ENCODE data around the gene E4F1.

E4F1 gene, protein sequence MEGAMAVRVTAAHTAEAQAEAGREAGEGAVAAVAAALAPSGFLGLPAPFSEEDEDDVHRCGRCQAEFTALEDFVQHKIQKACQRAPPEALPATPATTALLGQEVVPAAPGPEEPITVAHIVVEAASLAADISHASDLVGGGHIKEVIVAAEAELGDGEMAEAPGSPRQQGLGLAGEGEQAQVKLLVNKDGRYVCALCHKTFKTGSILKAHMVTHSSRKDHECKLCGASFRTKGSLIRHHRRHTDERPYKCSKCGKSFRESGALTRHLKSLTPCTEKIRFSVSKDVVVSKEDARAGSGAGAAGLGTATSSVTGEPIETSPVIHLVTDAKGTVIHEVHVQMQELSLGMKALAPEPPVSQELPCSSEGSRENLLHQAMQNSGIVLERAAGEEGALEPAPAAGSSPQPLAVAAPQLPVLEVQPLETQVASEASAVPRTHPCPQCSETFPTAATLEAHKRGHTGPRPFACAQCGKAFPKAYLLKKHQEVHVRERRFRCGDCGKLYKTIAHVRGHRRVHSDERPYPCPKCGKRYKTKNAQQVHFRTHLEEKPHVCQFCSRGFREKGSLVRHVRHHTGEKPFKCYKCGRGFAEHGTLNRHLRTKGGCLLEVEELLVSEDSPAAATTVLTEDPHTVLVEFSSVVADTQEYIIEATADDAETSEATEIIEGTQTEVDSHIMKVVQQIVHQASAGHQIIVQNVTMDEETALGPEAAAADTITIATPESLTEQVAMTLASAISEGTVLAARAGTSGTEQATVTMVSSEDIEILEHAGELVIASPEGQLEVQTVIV

DNA sequence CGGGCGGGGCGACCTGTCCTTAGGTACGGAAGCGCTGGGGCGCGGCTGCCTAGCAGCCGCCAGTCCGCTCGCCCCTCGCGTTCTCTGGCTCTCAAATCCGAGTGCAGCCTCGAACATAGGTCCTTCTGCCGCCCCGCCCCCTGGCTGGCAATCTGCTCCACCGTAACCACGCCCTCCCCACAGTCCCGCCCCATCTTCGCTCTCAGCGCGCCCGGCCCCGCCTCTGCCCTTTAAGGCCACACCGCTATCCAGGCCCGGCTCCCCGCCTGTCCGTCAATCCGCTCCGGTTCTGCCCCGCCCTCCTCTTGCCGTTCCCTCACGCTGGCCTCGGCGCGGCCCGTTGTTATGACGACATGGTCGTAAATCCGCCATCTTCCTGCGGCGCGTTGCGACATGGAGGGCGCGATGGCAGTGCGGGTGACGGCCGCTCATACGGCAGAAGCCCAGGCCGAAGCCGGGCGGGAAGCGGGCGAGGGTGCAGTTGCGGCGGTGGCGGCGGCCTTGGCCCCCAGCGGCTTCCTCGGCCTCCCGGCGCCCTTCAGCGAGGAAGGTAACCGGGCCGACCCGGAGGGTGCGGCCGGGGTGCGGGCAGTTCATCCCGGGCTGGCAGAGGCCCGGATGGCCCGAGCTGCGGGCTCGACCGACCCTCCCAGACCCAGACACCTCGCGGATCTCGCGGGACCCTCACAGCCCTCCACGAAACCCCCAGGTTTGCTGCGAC lies at the start of gene E4F1:
Gene E4F1, plus strand, starts transcription at position 371 of the 721 bp plus-strand sequence. Its CDS starts 23 bp downstream, at position 394.
- DNase-seq: peak; percentile 100

DNA sequence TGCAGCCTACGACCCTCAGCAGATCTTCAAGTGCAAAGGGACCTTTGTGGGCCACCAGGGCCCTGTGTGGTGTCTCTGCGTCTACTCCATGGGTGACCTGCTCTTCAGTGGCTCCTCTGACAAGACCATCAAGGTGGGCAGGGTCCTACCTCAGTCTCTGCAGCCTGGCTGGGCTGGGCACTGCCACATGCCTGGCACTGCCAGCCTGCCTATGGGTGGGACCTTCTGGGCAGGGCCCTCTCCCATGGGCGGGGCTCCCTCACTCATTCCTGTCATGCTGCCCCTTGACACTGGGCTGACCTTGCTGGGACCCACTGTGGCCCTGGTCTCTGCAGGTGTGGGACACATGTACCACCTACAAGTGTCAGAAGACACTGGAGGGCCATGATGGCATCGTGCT lies 49.5 kb upstream of the E4F1 start:
- DNase-seq: no peak

DNA sequence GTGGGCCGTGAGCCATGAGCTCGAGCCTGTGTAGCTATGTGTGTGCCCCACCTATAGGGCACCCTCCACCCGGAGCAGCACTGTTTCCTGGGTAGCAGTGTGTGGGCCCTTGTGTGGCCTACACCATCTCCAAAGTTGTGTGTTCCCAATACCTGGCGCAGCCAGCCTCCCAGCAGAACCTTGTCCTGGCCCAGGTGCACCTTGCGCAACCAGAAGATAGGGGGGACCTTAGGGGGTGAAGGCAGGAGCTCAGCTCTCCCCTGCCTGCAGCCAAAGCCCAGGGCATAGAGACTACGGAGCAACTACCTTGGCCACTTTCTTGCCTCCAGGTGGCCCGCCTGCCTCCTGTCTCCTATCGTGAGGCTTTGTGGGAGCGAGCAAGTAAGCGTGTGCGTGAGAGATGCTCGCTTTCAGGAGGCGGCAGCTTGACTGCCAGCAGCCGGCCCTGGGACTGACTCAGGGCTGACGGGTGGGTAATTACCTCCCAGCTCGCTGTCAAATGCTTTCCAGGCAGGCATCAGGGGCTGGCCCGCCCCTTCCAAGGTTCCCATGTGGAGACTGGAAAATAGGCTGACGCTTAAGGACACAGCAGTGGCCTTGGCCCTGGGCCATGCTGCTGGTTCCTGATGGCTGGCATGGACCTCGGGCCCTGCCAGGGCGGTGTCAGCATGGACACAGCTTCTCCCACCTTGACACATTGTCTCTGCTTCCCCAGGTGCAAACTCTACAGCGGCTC lies 48.8 kb upstream of the E4F1 start:
- DNase-seq: no peak

DNA sequence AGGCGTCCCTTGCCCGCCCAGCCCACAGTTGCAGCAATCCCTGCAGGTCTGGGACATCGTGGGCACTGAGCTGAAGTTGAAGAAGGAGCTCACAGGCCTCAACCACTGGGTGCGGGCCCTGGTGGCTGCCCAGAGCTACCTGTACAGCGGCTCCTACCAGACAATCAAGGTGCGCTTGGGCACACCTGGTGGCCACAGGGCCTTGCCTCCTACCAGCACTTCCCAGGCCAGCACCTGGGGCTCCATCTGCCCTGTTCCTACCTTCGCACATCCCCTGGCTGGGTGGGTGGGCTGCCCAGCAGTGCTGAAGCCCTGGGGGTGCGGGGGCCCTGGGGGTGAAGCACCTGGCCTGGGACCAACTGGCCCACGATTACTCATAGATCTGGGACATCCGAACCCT lies 47.9 kb upstream of the E4F1 start:
- DNase-seq: no peak

DNA sequence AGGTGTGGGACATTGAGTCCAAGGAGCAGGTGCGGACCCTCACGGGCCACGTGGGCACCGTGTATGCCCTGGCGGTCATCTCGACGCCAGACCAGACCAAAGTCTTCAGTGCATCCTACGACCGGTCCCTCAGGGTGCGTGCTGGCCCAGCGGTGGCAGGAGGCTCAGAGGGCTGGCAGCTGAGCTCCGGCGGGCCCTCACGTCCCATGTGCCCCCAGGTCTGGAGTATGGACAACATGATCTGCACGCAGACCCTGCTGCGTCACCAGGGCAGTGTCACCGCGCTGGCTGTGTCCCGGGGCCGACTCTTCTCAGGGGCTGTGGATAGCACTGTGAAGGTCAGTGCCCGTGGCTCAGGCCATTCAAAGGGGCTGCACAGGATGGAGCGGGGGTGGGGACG lies 47.3 kb upstream of the E4F1 start:
- DNase-seq: no peak

DNA sequence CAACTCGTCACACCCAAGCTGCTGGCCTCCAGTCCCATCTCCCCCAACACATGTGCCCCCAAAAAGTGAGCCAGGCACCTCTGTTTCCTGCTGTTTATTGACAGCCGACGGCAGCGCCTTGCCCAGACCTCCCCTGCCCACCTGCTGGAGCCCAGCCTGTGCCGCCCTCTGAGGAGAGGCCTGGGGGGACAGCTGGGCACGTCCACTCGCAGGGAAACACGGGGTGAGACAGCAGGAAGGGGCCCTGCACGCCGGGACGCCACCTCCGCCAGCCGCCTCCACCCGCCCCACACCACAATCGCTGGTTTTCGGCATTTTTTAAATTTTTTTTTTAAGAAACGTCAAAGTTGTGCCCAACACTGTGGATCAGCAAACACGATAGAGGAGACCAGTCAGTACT lies 46.3 kb upstream of the E4F1 start:
- no peak for DNase-seq

DNA sequence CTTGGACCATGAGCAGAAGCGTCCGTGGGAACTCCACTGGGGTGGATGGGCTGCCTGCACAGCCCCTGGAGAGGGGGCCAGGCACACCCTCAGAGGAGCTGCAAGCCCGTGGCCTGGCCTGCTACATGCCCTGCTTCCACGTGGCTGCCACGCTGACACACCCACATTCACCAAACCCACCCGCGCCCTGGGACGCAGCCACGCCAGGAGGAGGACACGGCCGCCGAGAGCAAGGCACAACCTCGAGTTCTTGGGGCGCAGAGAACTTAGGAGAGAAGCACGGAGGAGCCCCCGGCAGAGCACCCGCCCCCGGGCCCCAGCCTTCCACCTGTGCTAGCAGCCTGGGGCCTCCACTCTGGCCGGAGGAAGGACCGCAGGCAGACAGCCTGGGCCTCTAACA lies 45.8 kb upstream of the E4F1 start:
- no peak for DNase-seq

DNA sequence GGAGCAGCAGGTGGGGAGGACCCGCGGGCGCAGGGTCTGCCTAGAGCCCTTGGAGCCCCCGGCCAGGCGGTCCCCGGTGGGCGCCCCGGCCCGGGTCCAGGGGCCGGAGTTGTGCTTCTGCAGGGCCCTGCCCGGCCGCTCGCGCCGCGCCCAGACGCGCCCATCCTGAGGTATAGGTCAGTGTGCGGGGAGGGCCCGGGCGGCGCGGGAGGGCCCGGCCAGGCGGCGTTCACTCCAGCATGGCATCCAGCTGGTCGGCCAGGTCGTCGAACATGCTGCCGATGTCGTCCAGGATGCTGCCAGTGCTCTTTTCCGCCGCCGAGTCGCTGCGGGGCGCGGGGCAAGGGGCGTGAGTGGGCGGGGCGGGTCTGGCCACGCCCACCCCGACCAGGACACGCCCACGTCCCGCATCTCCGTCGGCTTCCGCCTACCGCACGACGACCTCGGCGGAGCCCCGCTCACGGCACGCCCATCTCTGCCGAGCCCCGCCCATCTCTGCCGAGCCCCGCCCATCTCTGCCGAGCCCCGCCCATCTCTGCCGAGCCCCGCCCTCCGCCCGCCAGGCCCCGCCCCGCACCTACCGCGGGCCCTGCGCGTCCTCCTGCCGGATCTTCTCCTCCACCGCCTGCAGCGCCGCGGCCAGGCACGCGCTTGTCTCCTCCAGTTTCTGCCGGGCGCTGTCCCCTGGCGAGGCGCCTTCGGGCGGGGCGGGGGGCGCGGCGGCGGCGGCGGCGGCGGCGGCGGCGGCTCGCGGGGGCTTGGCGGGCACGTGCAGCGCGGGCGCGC lies 44.9 kb upstream of the E4F1 start:
- no peak for DNase-seq

DNA sequence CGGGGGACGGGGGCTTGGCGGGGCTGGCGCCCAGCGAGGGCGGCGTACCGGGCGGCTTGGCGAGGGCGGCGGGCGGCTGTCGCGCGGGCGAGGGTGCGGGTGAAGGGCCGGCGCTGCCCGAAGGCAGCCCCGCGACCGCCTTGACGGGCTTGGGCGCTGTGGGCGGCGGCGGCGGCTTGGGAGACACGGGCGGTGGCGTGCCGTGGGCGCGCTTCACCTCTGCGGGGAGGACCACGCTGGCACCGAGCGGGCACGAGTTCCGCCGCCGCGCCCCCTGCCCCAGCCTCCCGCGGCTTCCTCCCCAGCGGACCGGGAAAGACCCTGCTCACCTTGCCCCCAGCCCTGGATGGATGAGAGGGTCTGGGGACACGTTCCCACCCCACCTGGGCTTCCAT lies 44.3 kb upstream of the E4F1 start:
- DNase-seq: no peak

DNA sequence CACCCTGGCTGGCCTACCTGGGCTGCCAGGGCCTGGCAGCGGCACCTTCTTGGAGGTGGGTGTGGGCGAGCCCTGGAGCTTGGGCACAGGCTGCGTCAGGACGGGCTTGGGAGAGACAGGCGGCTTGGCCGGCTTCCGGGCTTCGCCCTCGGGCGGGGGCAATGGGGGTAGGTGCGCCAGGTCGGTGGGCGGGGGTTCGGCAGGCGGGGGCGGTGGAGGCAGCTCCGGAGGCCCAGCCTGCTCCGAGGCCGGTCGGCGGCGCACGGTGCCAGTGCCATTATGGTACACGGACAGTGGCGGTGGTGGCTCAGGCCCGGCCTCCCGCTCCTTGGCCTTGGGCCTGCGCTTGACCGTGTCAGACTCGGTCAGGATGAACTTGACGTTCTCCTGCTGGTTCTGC lies 43.8 kb upstream of the E4F1 start:
- no peak for DNase-seq

DNA sequence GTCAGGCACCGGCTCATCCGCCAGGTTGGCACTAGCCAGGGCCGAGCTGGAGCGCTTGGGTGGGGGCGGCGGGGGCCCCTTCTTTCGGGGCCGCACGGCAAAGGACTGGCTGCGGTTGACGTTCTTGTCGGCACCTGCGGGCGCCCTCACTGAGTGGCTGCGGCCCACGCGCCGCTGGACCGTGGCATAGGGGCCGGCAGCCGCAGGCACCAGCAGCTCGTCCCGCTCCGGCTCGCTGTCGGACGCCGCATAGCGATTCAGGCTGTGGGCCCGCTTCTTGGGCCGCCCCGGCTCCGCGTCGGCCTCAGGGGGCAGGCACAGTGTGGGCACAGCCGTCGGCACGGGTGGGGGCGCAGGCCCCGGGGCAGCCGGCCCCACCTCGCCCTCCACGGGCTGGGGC lies 42.9 kb upstream of the E4F1 start:
- no peak for DNase-seq

DNA sequence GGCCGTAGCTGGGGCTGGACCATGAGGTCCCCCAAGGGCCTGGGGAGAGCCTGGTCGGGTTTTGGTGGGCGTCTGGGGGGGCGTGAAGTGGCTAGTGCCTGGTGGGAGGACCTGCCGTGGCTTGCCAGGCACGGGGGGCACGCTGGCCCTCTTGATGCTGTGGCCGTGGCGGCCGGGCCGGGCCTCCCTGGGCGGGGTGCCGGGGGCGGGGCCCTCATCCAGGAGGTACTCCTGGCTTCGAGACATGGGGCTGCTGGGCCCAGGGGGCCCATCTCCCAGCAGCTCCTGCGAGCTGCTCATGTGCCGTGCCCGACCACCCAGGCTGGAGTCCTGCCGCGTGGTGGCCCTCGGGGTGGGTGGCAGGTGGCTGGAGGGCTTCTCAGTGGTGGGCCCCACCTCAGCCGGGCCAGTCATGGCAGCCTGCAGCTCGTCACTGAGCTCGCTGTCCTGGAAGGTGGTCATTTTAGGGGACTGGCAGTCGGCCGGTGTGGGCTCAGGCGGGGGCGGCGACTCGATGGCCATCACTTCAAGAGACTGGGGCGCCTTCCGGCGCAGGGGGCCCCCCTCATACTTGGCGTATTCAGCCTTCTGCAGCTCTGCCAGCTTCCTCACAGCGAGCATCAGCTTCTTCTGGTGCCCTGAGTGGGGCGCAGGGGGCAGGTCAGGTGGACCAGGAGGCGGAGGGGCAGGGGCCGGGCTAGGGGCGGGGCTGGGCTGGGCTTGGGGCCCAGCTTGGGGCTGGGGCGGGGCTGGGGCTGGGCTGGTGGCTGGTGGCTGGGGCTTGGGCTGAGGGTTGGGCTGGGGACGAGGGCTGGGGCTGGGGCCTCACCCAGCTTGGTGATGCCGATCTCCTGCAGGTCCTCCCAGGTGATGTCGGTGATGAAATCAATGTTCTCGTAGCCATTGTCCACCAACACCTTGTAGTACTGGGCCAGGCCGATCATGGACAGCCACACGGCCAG lies 42.1 kb upstream of the E4F1 start:
- no peak for DNase-seq

DNA sequence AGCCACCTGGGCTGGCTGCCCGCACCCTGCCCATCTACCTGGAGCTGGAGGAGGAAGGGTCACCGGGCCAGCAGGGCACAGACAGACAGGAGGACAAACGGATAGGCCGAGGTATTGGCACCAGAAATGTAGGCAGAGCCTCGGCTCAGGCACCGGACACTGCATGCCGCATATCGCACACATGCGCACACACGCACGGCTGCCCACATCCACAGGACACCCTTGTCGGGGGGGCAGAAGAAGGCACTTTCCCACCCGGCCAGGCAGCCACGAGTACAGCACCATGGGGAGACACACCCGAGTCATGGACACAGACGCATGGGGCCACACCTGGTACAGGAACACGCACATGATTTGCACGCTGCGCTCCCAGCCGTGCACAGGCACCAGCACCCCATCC lies 41.4 kb upstream of the E4F1 start:
- no peak for DNase-seq

DNA sequence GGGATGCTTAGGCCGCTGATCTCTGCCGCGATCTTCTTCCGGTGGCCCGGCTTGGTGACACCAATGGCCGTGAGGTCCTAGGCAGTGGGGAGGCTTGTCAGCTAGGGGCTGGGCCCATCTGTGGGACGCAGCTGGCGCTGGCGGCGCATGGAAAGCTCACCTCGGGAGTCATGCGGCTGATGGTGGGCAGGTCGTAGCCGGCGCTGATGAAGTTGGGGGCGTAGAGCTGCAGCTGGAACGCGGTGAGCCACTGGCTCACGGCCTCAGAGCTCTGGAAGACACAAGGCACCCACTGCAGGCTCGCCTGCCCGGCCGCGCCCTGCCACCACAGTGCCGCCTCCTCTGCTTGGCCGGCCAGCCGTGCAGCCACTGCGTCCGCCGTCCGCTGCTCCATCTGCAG lies 39.7 kb upstream of the E4F1 start:
- no peak for DNase-seq

DNA sequence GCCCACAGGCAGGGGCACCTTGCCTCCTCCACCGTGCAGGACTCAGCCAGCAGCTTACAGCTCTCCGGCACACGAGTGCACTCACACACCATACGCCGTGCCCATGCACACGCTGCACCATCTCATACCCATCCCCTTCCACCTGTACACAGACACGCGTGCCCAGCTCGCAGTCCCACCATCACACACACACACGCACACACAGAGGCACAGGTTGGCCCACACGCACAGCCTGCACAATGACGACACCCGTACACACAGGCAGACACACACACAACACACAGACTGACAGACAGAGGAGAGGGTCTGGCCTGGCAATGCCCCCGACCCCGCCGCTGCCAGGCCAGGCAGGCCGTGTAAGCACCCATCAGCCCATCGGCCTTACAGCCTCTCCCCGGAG lies 39.0 kb upstream of the E4F1 start:
- DNase-seq: no peak

DNA sequence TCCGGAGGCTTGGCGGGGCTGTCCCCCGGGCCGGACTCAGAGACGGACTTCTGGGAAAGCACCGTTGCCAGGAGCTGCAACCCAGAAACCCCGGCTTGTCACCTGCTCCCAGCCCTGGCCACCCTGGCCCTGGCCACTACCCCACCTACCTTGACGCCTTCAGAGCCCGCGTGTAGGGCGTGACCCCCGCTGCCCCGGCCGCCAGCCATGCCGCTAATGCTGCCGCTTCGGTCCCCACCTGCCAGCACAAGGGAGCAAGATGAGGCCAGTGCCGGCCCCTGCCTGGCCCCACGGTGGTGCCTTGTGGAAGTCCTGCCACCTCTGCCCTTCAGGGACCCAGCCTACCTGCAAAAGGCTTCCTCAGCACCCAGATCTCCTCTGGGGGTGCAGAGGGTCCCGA lies 38.4 kb upstream of the E4F1 start:
- no peak for DNase-seq

DNA sequence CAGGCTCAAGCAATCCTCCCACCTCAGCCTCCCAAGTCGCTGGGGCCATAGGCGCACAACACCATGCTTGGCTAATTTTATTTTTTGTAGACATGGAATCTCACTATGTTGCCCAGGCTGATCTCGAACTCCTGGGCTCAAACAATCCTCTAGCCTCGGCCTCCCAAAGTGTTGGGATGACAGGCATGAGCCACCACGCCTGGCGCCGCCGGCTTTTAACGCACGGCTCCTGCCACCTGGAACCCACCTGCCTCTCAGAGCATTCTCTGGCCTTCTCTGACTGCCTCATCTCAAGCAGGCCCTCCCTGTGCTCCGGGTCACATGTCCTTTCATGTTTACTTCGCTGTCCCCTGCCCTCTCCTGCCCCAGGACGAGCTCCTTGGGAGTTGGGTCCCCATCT lies 37.3 kb upstream of the E4F1 start:
- no peak for DNase-seq

DNA sequence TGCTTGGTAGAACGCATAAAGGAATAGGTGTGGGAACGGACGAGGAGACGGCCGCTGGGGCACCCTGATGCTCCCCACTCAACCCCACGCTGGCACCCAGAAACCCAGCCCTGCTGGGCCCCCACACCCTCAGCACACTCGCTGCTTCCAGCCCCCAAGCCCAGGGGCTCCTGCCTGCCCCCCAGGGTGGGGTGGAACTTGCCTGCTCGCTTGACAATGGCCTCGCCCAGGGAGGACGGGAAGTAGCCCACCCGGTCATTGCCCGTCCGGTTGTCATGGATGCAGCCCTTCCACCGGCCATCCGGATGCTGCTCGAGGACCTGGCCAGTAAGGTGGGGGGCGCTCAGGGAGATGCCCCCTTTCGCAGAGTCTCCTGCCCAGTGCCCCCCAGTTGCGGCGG lies 36.9 kb upstream of the E4F1 start:
- no peak for DNase-seq

DNA sequence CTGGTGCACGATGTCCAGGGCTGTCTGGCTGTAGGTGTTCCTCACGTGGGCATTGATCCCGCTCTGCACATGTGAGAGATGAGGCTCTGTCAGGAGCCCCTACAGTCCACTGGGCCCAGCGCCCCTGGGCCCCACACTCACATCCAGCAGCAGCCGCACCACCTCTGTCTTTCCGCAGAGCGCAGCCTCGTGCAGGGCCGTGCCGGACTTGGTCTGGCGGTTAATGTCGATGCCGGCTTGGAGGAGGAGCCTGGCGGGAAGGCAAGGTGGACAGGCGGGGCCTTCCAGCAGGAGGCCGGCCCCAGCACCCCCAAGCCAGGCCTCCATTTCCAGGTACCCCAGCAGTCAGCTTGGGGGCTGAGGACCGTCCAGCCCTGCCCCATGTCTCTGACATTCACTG lies 36.2 kb upstream of the E4F1 start:
- no peak for DNase-seq

DNA sequence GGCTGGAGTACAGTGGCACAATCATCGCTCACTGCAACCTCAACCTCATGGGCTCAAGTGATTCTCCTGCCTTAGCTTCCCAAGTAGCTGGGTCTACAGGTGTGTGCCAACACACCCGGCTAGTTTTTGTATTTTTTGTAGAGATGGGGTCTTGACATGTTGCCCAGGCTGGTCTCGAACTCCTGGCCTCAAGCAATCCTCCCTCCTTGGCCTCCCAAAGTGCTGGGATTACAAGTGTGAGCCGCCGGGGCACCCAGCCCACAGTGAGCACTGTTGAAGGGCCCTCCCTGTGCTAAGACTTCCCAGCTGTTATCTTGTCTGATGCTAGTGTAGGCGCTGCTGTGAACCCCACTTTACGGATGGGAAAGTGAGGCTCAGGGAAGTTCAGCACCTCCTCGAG lies 35.0 kb upstream of the E4F1 start:
- DNase-seq: no peak

DNA sequence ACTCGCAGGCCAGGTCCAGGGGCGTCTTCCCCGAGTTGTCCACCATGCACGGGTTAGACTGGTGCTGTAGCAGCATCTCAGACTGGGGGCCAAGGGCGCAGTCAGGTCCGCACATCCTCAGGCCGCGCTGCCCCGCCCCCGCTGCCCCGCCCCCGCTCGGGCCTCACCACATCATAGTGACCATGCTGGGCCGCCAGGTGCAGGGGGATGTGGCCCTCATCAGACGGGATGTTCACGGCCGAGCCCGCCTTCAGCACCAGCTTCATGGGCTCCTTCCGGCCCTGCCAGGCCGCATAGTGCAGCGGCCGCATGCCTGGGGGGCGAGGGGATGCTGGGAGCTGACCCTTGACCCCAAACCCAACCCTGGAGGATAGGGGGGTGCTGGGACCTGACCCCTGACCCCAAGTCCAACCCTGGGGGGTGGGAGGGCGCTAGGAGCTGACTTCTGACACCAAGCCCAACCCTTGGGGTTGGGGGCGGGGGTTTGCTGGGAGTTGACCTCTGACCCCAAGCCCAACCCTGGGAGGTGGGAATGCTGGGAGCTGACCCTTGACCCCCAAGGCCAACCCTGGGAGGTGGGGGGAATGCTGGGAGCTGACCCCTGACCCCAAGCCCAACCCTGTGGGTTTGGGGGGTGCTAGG lies 34.0 kb upstream of the E4F1 start:
- no peak for DNase-seq
